HCT116 (cell line): ENCODE measurements around the gene DAGLA. TPM values are rescaled to one million over a fixed set of nuclear protein-coding genes. Genes with fewer than 3 reads are reported as not detected.

Source experiments
- ATAC-seq: fragments of 200-7000 bp; cut with Tn5 transposase; 2 replicates; pipeline ENCODE4 v1.9.1; 2020; ENCODE audit warnings: mild to moderate bottlenecking, moderate library complexity
- BruUV-seq: library from RNA; stranded (reverse); fragments of 400-500 nt; replicated peaks from 2 replicates; lab custom pipeline; 2021; lab: Mats Ljungman, UMichigan
- CTCF ChIA-PET: fragments of 300-600 bp; sonication (Branson Sonifier 250); formaldehyde crosslinking; loops from one replicate; lab custom pipeline; 2021; ENCODE audit warnings: antibody characterized with exemption; lab: Charles Lee
- POLR2A ChIA-PET: fragments of 300-600, 350-600 bp; sonication (Branson Sonifier 250); formaldehyde crosslinking; loops from one replicate; lab custom pipeline; 2021; ENCODE audit warnings: antibody characterized with exemption; lab: Charles Lee
- RAD21 ChIA-PET, 2 experiments: fragments of 300-600 bp; sonication (Branson Sonifier 250); formaldehyde crosslinking; loops; one replicate each; lab custom pipeline; 2023; ENCODE audit warnings: low total read pairs in 2 of 2; ENCODE audit not compliant: uncharacterized antibody in 2 of 2, unreplicated experiment in 2 of 2, low non-redundant PET in 1 of 2; lab: Charles Lee
- DNase-seq: peaks from one replicate; pipeline ENCODE4 v3.0.0-alpha.2; 2010; ENCODE audit warnings: low read depth, low spot score
- H2AFZ ChIP-seq: fragments of 200-600 bp; shearing (Covaris generic), sonication (generic); 2 replicates; pipeline ENCODE4 v1.6.1; 2017; ENCODE audit warnings: low read depth, mixed run types, mixed read lengths, antibody characterized with exemption, low read length; ENCODE audit not compliant: poor library complexity, severe bottlenecking
- H3K27ac ChIP-seq: 2 replicates; pipeline ENCODE4 v1.5.1; 2012; ENCODE audit warnings: low read depth, low read length
- H3K27me3 ChIP-seq: fragments of 200-600 bp; sonication (generic); 2 replicates; pipeline ENCODE4 v1.6.1; 2016; ENCODE audit warnings: mixed run types, low read length, mixed read lengths; ENCODE audit not compliant: insufficient read depth
- H3K36me3 ChIP-seq, 2 experiments: fragments of 200-500 bp in 1 of 2; fragments of 200-600 bp in 1 of 2; sonication (Bioruptor generic) in 1 of 2; sonication (generic) in 1 of 2; 2 replicates each; pipeline versions ENCODE4 v1.5.1 to v1.6.1; 2014 to 2016; ENCODE audit warnings: low read length in 2 of 2, inconsistent platforms in 1 of 2, mixed read lengths in 1 of 2, mixed run types in 1 of 2; ENCODE audit not compliant: insufficient read depth in 2 of 2, control insufficient read depth in 1 of 2
- H3K4me1 ChIP-seq, 2 experiments: fragments of 200-600 bp in 1 of 2; sonication (generic) in 1 of 2; 2 replicates each; pipeline versions ENCODE4 v1.5.1 to v1.6.1; 2012 to 2017; ENCODE audit warnings: low read length in 2 of 2, inconsistent platforms in 1 of 2, mild to moderate bottlenecking in 1 of 2, mixed read lengths in 1 of 2, mixed run types in 1 of 2, moderate library complexity in 1 of 2; ENCODE audit not compliant: insufficient read depth in 2 of 2, control insufficient read depth in 1 of 2
- H3K4me2 ChIP-seq: fragments of 200-600 bp; sonication (generic); 2 replicates; pipeline ENCODE4 v1.6.1; 2017; ENCODE audit warnings: mixed run types, low read length, mixed read lengths
- H3K4me3 ChIP-seq, 2 experiments: fragments of 200-600 bp in 1 of 2; sonication (generic) in 1 of 2; replicated peaks in 1 of 2; 2 replicates each; pipeline ENCODE4 v1.5.1; 2011 to 2016; ENCODE audit warnings: low read length in 2 of 2, control low read depth in 1 of 2, low read depth in 1 of 2, mild to moderate bottlenecking in 1 of 2, mixed read lengths in 1 of 2, mixed run types in 1 of 2
- H3K79me2 ChIP-seq: fragments of 200-600 bp; sonication (generic); 2 replicates; pipeline ENCODE4 v1.6.1; 2017; ENCODE audit warnings: mild to moderate bottlenecking, mixed run types, low read length, moderate library complexity, mixed read lengths; ENCODE audit not compliant: insufficient read depth
- H3K9ac ChIP-seq: fragments of 200-600 bp; sonication (generic); 2 replicates; pipeline ENCODE4 v1.6.1; 2016; ENCODE audit warnings: low read length, mixed read lengths
- H3K9me2 ChIP-seq: fragments of 200-600 bp; sonication (generic), shearing (Covaris generic); 2 replicates; pipeline ENCODE4 v1.6.1; 2017; ENCODE audit warnings: mixed run types, mild to moderate bottlenecking, moderate library complexity; ENCODE audit not compliant: insufficient read depth
- H3K9me3 ChIP-seq, 2 experiments: fragments of 200-500 bp in 1 of 2; fragments of 200-600 bp in 1 of 2; sonication (Bioruptor generic) in 1 of 2; sonication (generic) in 1 of 2; 2 replicates each; pipeline ENCODE4 v1.6.1; 2014 to 2017; ENCODE audit warnings: low read length in 2 of 2, mixed read lengths in 2 of 2, inconsistent platforms in 1 of 2, low read depth in 1 of 2, mild to moderate bottlenecking in 1 of 2, mixed run types in 1 of 2, moderate library complexity in 1 of 2; ENCODE audit not compliant: control insufficient read depth in 1 of 2, insufficient read depth in 1 of 2
- H4K20me1 ChIP-seq: fragments of 200-600 bp; sonication (generic), shearing (Covaris generic); 2 replicates; pipeline ENCODE4 v1.6.1; 2017; ENCODE audit warnings: mixed run types, mild to moderate bottlenecking, moderate library complexity; ENCODE audit not compliant: insufficient read depth
- CBX3 ChIP-seq: IDR thresholded peaks from 2 replicates; pipeline ENCODE4 v1.6.1; 2012; ENCODE audit warnings: low read depth
- CTCF ChIP-seq, 3 experiments: fragments of 200-600 bp in 1 of 3; sonication (generic) in 1 of 3; IDR thresholded peaks in 2 of 3; conservative IDR thresholded peaks in 1 of 3; 2 replicates each; pipeline ENCODE4 v1.5.1; 2012 to 2017; ENCODE audit warnings: low read depth in 2 of 3, low read length in 2 of 3, antibody characterized with exemption in 1 of 3, borderline replicate concordance in 1 of 3, control low read depth in 1 of 3, mild to moderate bottlenecking in 1 of 3, mixed read lengths in 1 of 3, mixed run types in 1 of 3, moderate library complexity in 1 of 3; ENCODE audit not compliant: insufficient read depth in 1 of 3
- EGR1 ChIP-seq: IDR thresholded peaks from 2 replicates; pipeline ENCODE4 v1.6.1; 2012; ENCODE audit warnings: low read depth
- ELF1 ChIP-seq: IDR thresholded peaks from 2 replicates; pipeline ENCODE4 v1.6.1; 2012; ENCODE audit warnings: low read depth, borderline replicate concordance
- EZH2 ChIP-seq: fragments of 200-600 bp; sonication (generic); IDR thresholded peaks from 2 replicates; pipeline ENCODE4 v1.6.1; 2017; ENCODE audit warnings: antibody characterized with exemption, mixed run types
- EZH2phosphoT487 ChIP-seq: fragments of 200-600 bp; IDR thresholded peaks from 2 replicates; pipeline ENCODE4 v1.6.1; 2018; ENCODE audit warnings: antibody characterized with exemption, borderline replicate concordance
- POLR2A ChIP-seq: IDR thresholded peaks from 2 replicates; pipeline ENCODE4 v1.7.0; 2011; ENCODE audit warnings: borderline replicate concordance; ENCODE audit not compliant: insufficient read depth, insufficient read length; ENCODE audit errors: extremely low read depth
- POLR2AphosphoS5 ChIP-seq: IDR thresholded peaks from 2 replicates; pipeline ENCODE4 v1.6.1; 2011; ENCODE audit warnings: mild to moderate bottlenecking, low read depth, low read length, moderate library complexity
- SIN3A ChIP-seq: IDR thresholded peaks from 2 replicates; pipeline ENCODE4 v1.6.1; 2012; ENCODE audit warnings: low read depth
- SP1 ChIP-seq: IDR thresholded peaks from 2 replicates; pipeline ENCODE4 v1.6.1; 2012; ENCODE audit warnings: low read depth
- SRF ChIP-seq: IDR thresholded peaks from 2 replicates; pipeline ENCODE4 v1.6.1; 2012; ENCODE audit warnings: low read depth
- TCF7L2 ChIP-seq: IDR thresholded peaks from 2 replicates; pipeline ENCODE4 v1.7.0; 2011; ENCODE audit warnings: borderline replicate concordance, inconsistent platforms; ENCODE audit not compliant: insufficient read depth, insufficient read length; ENCODE audit errors: extremely low read depth
- YY1 ChIP-seq: IDR thresholded peaks from 2 replicates; pipeline ENCODE4 v1.6.1; 2011; ENCODE audit warnings: low read length, low read depth, moderate library complexity, mild to moderate bottlenecking; ENCODE audit not compliant: insufficient replicate concordance; ENCODE audit errors: extremely low read depth
- ZFX ChIP-seq: fragments of 450-650 bp; IDR thresholded peaks from 2 replicates; pipeline ENCODE4 v1.6.1; 2017
- intact Hi-C: fragments of 100-400 bp; cut with micrococcal nuclease; formaldehyde crosslinking; loops from 2 replicates; pipeline ENCODE4 v1.10.0; 2022
- total RNA-seq: library from RNA; stranded (reverse); gene quantifications from one replicate; pipeline ENCODE4 v1.2.1, GENCODE V29; 2021; ENCODE audit not compliant: unreplicated experiment
- TF ChIP-seq, protein P1 (sequence below): IDR thresholded peaks from 2 replicates; pipeline ENCODE4 v1.6.1; 2012

Gene DAGLA
- total RNA-seq, 1 experiment from 2014 or later = 2.7 TPM

GRCh38 chr11:61791737-61792309, 111.6 kb downstream of the DAGLA start:
- peak; percentile 46 for ATAC-seq
- DNase-seq = peak; percentile 63
- intact Hi-C loops = no loop called here
- H3K4me1 ChIP-seq = peaks cover 4 to 16% of the 10 kb centered on the region in 2 experiments; a peak in 2 of 4 replicates
- H2AFZ ChIP-seq = no peak overlapping the region
- H3K36me3 ChIP-seq = peaks cover 24 to 52% of the 10 kb centered on the region in 2 experiments; a peak in 3 of 4 replicates
- TF ChIP-seq EZH2 = no peak
- 0 out of 2 replicates have a peak, but pooled peaks have one; percentile 5 for TF ChIP-seq SIN3A
- peak overlapping the region; percentile 96 to 100 for H3K4me3 ChIP-seq
- CTCF ChIA-PET = interaction anchor here (1.0 to 2.4 kb wide), 4 partner anchors 11 to 316 kb away, joined by 3 to 9 read pairs (median 4); no protein-coding TSS in a partner anchor
- peak overlapping the region; percentile 90 for H3K4me2 ChIP-seq
- BruUV-seq = TSS peak; percentile 83
- H3K9ac ChIP-seq = peak overlapping the region; percentile 99
- H3K9me3 ChIP-seq = no peaks in the 10 kb centered on the region
- RAD21 ChIA-PET = interaction anchor here in 1 of 2 experiments (1.5 kb wide), 1 partner anchor 316 kb away, joined by 3 read pairs; no protein-coding TSS in a partner anchor
- H3K27me3 ChIP-seq = no peaks in the 10 kb centered on the region
- peak overlapping the region; percentile 94 for H3K27ac ChIP-seq
- H4K20me1 ChIP-seq = peaks cover under 1% of the 10 kb centered on the region; the same call in 1 of the 2 replicates
- H3K9me2 ChIP-seq = no peaks in the 10 kb centered on the region
- POLR2A ChIA-PET = interaction anchor here (0.6 to 2.8 kb wide), 6 partner anchors 9 to 39 kb away, joined by 3 to 14 read pairs (median 3); no protein-coding TSS in a partner anchor
- peaks cover 65% of the 10 kb centered on the region for H3K79me2 ChIP-seq

DNA sequence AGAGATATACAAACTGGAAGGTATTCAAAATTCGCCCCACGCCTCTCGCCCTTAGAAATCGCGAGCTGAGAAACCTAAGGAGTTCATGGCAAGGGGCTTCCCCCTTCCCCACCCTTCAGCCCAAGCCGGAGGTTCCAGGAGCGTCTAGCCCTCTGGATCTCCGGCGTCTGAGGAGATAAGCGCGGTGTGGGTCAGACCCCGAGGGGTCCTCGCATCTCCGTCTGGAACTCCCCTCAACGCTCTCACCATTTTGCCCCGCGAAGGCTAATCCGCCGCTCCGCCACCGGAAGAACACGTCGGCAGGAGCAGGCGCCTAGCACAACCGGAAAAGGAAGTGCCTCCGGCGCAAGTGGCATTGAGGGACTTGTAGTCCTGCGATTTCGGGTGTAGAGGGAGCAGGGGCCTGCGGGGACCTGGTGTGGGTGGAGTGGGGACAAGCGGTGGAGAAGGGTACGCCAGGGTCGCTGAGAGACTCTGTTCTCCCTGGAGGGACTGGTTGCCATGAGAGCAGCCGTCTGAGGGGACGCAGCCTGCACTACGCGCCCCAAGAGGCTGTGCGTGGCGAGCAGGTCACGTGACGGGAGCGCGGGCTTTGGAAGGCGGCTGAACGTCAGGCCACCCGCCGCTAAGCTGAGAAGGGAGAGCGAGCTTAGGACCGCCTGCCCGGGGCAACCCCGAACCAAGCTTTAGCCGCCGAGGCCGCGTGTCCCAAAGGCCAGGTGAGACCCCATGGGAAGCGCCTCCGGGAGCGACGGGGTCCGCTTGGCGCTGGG, 112.3 kb downstream of the DAGLA start, which contains the start of the genes FEN1 and TMEM258:
Gene FEN1 (plus strand): TSS at position 602 of the 773 bp plus-strand sequence. CDS start 2,451 bp downstream, outside the sequence.
Gene TMEM258 (minus strand): TSS at position 290 of the 773 bp plus-strand sequence. CDS start 41 bp downstream, at position 249.
- H3K4me1 ChIP-seq = peaks cover 4 to 16% of the 10 kb centered on the region in 2 experiments; a peak in 2 of 4 replicates
- peak within 1 kb of the TSS; percentile 99 for H3K9ac ChIP-seq
- peaks cover 71% of the 10 kb centered on the region for H3K79me2 ChIP-seq
- RAD21 ChIA-PET = interaction anchor here in 1 of 2 experiments (1.5 kb wide), 1 partner anchor 316 kb away, joined by 3 read pairs; no protein-coding TSS in a partner anchor
- peaks cover 21 to 49% of the 10 kb centered on the region in 2 experiments; a peak in 3 of 4 replicates for H3K36me3 ChIP-seq
- ATAC-seq (peak; percentile 84), DNase-seq (peak; percentile 88)
- intact Hi-C loops = no loop called here
- no peaks in the 10 kb centered on the region for H3K9me2 ChIP-seq
- no peak within 1 kb of the TSS for H2AFZ ChIP-seq
- POLR2A ChIA-PET = interaction anchor here (0.9 to 2.8 kb wide), 6 partner anchors 10 to 155 kb away, joined by 3 to 14 read pairs (median 4); no protein-coding TSS in a partner anchor
- peak within 1 kb of the TSS; percentile 96 to 100 for H3K4me3 ChIP-seq
- peaks cover 7% of the 10 kb centered on the region; the same call in 1 of the 2 replicates for H4K20me1 ChIP-seq
- peak within 1 kb of the TSS; percentile 94 for H3K27ac ChIP-seq
- peak within 1 kb of the TSS; percentile 90 for H3K4me2 ChIP-seq
- no peaks in the 10 kb centered on the region for H3K9me3 ChIP-seq
- no peaks in the 10 kb centered on the region for H3K27me3 ChIP-seq
- CTCF ChIA-PET = interaction anchor here (0.8 to 2.4 kb wide), 4 partner anchors 45 to 316 kb away, joined by 3 to 9 read pairs (median 3); partner anchors contain the start of gene BEST1
- no TSS peak for BruUV-seq
- TF ChIP-seq POLR2A (peak; percentile 73), YY1 (peak; percentile 61), SIN3A (peak; percentile 95), SRF (no peak), POLR2AphosphoS5 (peak; percentile 87), EZH2phosphoT487 (no peak), EGR1 (no peak), CTCF (IDR thresholded peaks at IDR 0.05 in 2 of 3, conservative IDR thresholded peaks at IDR 0.05 in 1 of 3; ENCODE audit: borderline replicate concordance in 1 of 3, insufficient read depth in 1 of 3, low read depth in 2 of 3, low read length in 2 of 3) (no peak), ELF1 (peak; percentile 55; the same call in 1 of the 2 replicates), ZFX (peak; percentile 68; the same call in 1 of the 2 replicates), SP1 (no peak), CBX3 (0 out of 2 replicates have a peak, but pooled peaks have one; percentile 31), TCF7L2 (no peak)
- TF ChIP-seq, protein P1, sequence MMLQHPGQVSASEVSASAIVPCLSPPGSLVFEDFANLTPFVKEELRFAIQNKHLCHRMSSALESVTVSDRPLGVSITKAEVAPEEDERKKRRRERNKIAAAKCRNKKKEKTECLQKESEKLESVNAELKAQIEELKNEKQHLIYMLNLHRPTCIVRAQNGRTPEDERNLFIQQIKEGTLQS = no peak
